HS-27A (cell line): ENCODE data around the gene SACS.
"Not testable (repeated sequence)": the region's sequence is repeated elsewhere in the genome, so short reads cannot be mapped to it uniquely, and the experiment has no call there.

Source experiments
- DNase-seq: peaks from one replicate; pipeline ENCODE4 v3.0.0-alpha.2; 2012; ENCODE audit warnings: low read depth, missing footprints

SACS gene

GRCh38 chr13:23314837-23315236 lies 118.7 kb downstream of the SACS start:
- not testable (repeated sequence) for DNase-seq

- DNase-seq = no peak
Observed at GRCh38 chr13:23292586-23292985, 140.9 kb downstream of the SACS start.

- peak; percentile 7 for DNase-seq
Observed at GRCh38 chr13:23289917-23290357, 143.6 kb downstream of the SACS start.

- DNase-seq = no peak
Observed at GRCh38 chr13:23288995-23289394, 144.5 kb downstream of the SACS start.

GRCh38 chr13:23288564-23288963 lies 144.9 kb downstream of the SACS start:
- no peak for DNase-seq

- no peak for DNase-seq
Observed at GRCh38 chr13:23279321-23279720, 154.2 kb downstream of the SACS start.
